HEK293 (cell line): ENCODE data around the gene ARHGEF4.

Source experiments
- CTCF ChIA-PET: fragments of 350-600 bp; formaldehyde crosslinking; extraction: SDS; loops from one replicate; lab custom pipeline; 2021; ENCODE audit warnings: antibody characterized with exemption; lab: Yijun Ruan, JAX
- POLR2A ChIA-PET: fragments of 300-600 bp; formaldehyde crosslinking; extraction: SDS; loops from one replicate; lab custom pipeline; 2020; ENCODE audit warnings: antibody characterized with exemption, inconsistent platforms; lab: Yijun Ruan, JAX
- H3K27ac ChIP-seq: fragments of 200-500 bp; sonication (Bioruptor generic); 2 replicates; pipeline ENCODE4 v1.5.1; 2014; ENCODE audit warnings: low read depth, low read length, control low read depth, inconsistent platforms; ENCODE audit errors: extremely low read depth
- H3K36me3 ChIP-seq, 2 experiments: fragments of 200-500 bp in 1 of 2; sonication (Bioruptor generic) in 1 of 2; 1 replicate in 1 of 2; 2 replicates in 1 of 2; pipeline ENCODE4 v1.5.1; 2014 to 2017; ENCODE audit warnings: inconsistent platforms in 2 of 2, low read length in 2 of 2; ENCODE audit not compliant: control insufficient read depth in 2 of 2, insufficient read depth in 1 of 2
- H3K4me1 ChIP-seq: fragments of 200-500 bp; sonication (Bioruptor generic); 2 replicates; pipeline ENCODE4 v1.5.1; 2014; ENCODE audit warnings: mild to moderate bottlenecking, low read length, inconsistent platforms; ENCODE audit not compliant: control insufficient read depth, insufficient read depth
- H3K4me3 ChIP-seq: 2 replicates; pipeline ENCODE4 v1.5.1; 2011; ENCODE audit warnings: low read depth, mild to moderate bottlenecking, control low read depth, low read length, moderate library complexity
- H3K9me3 ChIP-seq: fragments of 200-500 bp; sonication (Bioruptor generic); 2 replicates; pipeline ENCODE4 v1.5.1; 2014; ENCODE audit warnings: low read depth, low read length, inconsistent platforms; ENCODE audit not compliant: control insufficient read depth, insufficient read depth
- KLF16 ChIP-seq: fragments of 450-650 bp; formaldehyde crosslinking; IDR thresholded peaks from 2 replicates; pipeline ENCODE4 v1.5.1; 2017; ENCODE audit warnings: missing biosample characterization, missing genetic modification characterization
- ZEB2 ChIP-seq: fragments of 450-650 bp; formaldehyde crosslinking; IDR thresholded peaks from 2 replicates; pipeline ENCODE4 v1.5.1; 2016; ENCODE audit warnings: missing biosample characterization, missing genetic modification characterization
- ZFHX2 ChIP-seq: fragments of 450-650 bp; formaldehyde crosslinking; conservative IDR thresholded peaks from 2 replicates; pipeline ENCODE4 v1.5.1; 2016; ENCODE audit warnings: missing biosample characterization, missing genetic modification characterization
- ZNF146 ChIP-seq: fragments of 450-650 bp; formaldehyde crosslinking; IDR thresholded peaks from 2 replicates; pipeline ENCODE4 v1.5.1; 2016; ENCODE audit warnings: missing biosample characterization, missing genetic modification characterization
- ZNF23 ChIP-seq: fragments of 450-650 bp; formaldehyde crosslinking; IDR thresholded peaks from 2 replicates; pipeline ENCODE4 v1.5.1; 2016; ENCODE audit warnings: missing biosample characterization, missing genetic modification characterization, borderline replicate concordance
- ZNF24 ChIP-seq: fragments of 450-650 bp; formaldehyde crosslinking; IDR thresholded peaks from 2 replicates; pipeline ENCODE4 v1.5.1; 2016; ENCODE audit warnings: missing biosample characterization, missing genetic modification characterization
- ZNF311 ChIP-seq: fragments of 450-650 bp; formaldehyde crosslinking; IDR thresholded peaks from 2 replicates; pipeline ENCODE4 v1.5.1; 2017; ENCODE audit warnings: missing biosample characterization, missing genetic modification characterization, borderline replicate concordance
- ZNF621 ChIP-seq: fragments of 450-650 bp; formaldehyde crosslinking; IDR thresholded peaks from 2 replicates; pipeline ENCODE4 v1.5.1; 2017; ENCODE audit warnings: missing biosample characterization, missing genetic modification characterization
- ZNF624 ChIP-seq: fragments of 450-650 bp; formaldehyde crosslinking; IDR thresholded peaks from 2 replicates; pipeline ENCODE4 v1.5.1; 2017; ENCODE audit warnings: missing biosample characterization, missing genetic modification characterization
- ZNF76 ChIP-seq: fragments of 450-650 bp; formaldehyde crosslinking; IDR thresholded peaks from 2 replicates; pipeline ENCODE4; 2016; ENCODE audit warnings: low read depth, missing biosample characterization, missing genetic modification characterization, borderline replicate concordance
- TF ChIP-seq, protein P1 (sequence below): fragments of 450-650 bp; formaldehyde crosslinking; IDR thresholded peaks from 2 replicates; pipeline ENCODE4 v1.5.1; 2016; ENCODE audit warnings: missing biosample characterization, missing genetic modification characterization
- TF ChIP-seq, protein P2 (sequence below): fragments of 450-650 bp; formaldehyde crosslinking; IDR thresholded peaks from 2 replicates; pipeline ENCODE4 v1.5.1; 2016; ENCODE audit warnings: missing biosample characterization, missing genetic modification characterization
- TF ChIP-seq, protein P3 (sequence below): fragments of 450-650 bp; formaldehyde crosslinking; IDR thresholded peaks from 2 replicates; pipeline ENCODE4 v1.5.1; 2016; ENCODE audit warnings: missing biosample characterization, missing genetic modification characterization
- TF ChIP-seq, protein P4 (sequence below): fragments of 450-650 bp; formaldehyde crosslinking; IDR thresholded peaks from 2 replicates; pipeline ENCODE4 v1.5.1; 2016; ENCODE audit warnings: missing biosample characterization, missing genetic modification characterization
- TF ChIP-seq, protein P5 (sequence below): fragments of 450-650 bp; formaldehyde crosslinking; IDR thresholded peaks from 2 replicates; pipeline ENCODE4 v1.5.1; 2016; ENCODE audit warnings: missing biosample characterization, missing genetic modification characterization, low read depth
- TF ChIP-seq, protein P6 (sequence below): fragments of 450-650 bp; formaldehyde crosslinking; IDR thresholded peaks from 2 replicates; pipeline ENCODE4 v1.5.1; 2016; ENCODE audit warnings: missing biosample characterization, missing genetic modification characterization, low read depth
- TF ChIP-seq, protein P7 (sequence below): fragments of 450-650 bp; formaldehyde crosslinking; IDR thresholded peaks from 2 replicates; pipeline ENCODE4 v1.5.1; 2016; ENCODE audit warnings: missing biosample characterization, missing genetic modification characterization
- TF ChIP-seq, protein P8 (sequence below): fragments of 450-650 bp; formaldehyde crosslinking; IDR thresholded peaks from 2 replicates; pipeline ENCODE4 v1.5.1; 2017; ENCODE audit warnings: missing biosample characterization, mild to moderate bottlenecking, missing genetic modification characterization, moderate library complexity

ARHGEF4 gene

DNA sequence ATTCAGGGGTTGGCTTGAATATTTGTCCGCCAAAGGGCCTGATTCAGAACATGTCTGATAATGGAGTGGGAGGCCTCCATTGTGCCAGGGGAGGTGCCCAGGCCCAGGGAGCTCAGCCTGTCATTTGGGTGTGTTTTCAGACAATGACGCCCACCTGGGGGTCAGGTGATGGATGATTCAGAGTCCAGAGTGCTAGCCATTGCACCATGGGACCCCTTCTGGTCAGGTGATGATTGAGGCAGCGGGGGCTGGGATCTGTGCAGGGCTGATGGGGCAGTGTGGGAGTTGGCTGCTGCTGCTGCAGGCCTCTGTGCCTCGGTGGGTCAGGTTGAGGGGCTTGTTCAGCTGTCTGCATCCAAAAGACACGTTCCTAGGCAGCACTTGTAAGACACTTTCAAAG, 8.3 kb upstream of the ARHGEF4 start (continued):
- TF ChIP-seq, protein P1, sequence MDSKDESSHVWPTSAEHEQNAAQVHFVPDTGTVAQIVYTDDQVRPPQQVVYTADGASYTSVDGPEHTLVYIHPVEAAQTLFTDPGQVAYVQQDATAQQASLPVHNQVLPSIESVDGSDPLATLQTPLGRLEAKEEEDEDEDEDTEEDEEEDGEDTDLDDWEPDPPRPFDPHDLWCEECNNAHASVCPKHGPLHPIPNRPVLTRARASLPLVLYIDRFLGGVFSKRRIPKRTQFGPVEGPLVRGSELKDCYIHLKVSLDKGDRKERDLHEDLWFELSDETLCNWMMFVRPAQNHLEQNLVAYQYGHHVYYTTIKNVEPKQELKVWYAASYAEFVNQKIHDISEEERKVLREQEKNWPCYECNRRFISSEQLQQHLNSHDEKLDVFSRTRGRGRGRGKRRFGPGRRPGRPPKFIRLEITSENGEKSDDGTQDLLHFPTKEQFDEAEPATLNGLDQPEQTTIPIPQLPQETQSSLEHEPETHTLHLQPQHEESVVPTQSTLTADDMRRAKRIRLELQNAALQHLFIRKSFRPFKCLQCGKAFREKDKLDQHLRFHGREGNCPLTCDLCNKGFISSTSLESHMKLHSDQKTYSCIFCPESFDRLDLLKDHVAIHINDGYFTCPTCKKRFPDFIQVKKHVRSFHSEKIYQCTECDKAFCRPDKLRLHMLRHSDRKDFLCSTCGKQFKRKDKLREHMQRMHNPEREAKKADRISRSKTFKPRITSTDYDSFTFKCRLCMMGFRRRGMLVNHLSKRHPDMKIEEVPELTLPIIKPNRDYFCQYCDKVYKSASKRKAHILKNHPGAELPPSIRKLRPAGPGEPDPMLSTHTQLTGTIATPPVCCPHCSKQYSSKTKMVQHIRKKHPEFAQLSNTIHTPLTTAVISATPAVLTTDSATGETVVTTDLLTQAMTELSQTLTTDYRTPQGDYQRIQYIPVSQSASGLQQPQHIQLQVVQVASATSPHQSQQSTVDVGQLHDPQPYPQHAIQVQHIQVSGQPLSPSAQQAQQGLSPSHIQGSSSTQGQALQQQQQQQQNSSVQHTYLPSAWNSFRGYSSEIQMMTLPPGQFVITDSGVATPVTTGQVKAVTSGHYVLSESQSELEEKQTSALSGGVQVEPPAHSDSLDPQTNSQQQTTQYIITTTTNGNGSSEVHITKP (tag by site-specific recombination), result no peak
- TF ChIP-seq, protein P2, sequence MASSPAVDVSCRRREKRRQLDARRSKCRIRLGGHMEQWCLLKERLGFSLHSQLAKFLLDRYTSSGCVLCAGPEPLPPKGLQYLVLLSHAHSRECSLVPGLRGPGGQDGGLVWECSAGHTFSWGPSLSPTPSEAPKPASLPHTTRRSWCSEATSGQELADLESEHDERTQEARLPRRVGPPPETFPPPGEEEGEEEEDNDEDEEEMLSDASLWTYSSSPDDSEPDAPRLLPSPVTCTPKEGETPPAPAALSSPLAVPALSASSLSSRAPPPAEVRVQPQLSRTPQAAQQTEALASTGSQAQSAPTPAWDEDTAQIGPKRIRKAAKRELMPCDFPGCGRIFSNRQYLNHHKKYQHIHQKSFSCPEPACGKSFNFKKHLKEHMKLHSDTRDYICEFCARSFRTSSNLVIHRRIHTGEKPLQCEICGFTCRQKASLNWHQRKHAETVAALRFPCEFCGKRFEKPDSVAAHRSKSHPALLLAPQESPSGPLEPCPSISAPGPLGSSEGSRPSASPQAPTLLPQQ (tag by site-specific recombination), result no peak
- TF ChIP-seq ZNF311, result no peak

DNA sequence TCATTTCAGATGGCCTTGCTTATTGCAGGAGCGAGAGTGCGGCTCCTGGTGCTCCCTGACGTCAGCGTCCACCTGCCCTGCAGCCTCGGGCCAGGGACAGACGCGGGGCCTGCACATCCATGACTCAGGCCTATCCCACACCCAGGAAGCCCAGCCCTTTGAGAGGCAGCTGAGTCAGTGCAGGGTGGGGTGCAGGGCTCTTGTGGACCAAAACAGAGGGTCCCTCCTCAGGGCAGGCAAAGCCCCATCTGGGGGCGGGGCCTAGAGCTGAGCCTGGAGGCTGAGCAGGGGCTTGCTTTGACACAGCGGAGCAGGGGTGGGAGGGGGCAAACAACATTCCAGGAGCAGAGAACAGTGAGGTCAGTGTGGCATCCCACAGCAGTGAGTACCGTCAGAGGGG, 7.7 kb upstream of the ARHGEF4 start:
- ChIA-PET CTCF (no interaction called here), POLR2A (no interaction called here)
- Histone ChIP-seq H3K4me3 (no peak overlapping the region), H3K36me3 (no peaks in the 10 kb centered on the region), H3K27ac (no peak overlapping the region), H3K9me3 (no peaks in the 10 kb centered on the region), H3K4me1 (no peaks in the 10 kb centered on the region)
- TF ChIP-seq, protein P3, sequence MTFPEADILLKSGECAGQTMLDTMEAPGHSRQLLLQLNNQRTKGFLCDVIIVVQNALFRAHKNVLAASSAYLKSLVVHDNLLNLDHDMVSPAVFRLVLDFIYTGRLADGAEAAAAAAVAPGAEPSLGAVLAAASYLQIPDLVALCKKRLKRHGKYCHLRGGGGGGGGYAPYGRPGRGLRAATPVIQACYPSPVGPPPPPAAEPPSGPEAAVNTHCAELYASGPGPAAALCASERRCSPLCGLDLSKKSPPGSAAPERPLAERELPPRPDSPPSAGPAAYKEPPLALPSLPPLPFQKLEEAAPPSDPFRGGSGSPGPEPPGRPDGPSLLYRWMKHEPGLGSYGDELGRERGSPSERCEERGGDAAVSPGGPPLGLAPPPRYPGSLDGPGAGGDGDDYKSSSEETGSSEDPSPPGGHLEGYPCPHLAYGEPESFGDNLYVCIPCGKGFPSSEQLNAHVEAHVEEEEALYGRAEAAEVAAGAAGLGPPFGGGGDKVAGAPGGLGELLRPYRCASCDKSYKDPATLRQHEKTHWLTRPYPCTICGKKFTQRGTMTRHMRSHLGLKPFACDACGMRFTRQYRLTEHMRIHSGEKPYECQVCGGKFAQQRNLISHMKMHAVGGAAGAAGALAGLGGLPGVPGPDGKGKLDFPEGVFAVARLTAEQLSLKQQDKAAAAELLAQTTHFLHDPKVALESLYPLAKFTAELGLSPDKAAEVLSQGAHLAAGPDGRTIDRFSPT (tag by site-specific recombination), result no peak
- TF ChIP-seq ZEB2 (tag by site-specific recombination) (no peak), ZNF76 (tag by site-specific recombination) (no peak), ZNF23 (tag by site-specific recombination) (no peak), ZNF24 (tag by site-specific recombination) (no peak), ZFHX2 (tag by site-specific recombination) (no peak), ZNF146 (tag by site-specific recombination) (no peak), KLF16 (tag by site-specific recombination) (no peak), ZNF624 (tag by site-specific recombination) (no peak), ZNF621 (tag by site-specific recombination) (no peak)
- TF ChIP-seq, protein P4, sequence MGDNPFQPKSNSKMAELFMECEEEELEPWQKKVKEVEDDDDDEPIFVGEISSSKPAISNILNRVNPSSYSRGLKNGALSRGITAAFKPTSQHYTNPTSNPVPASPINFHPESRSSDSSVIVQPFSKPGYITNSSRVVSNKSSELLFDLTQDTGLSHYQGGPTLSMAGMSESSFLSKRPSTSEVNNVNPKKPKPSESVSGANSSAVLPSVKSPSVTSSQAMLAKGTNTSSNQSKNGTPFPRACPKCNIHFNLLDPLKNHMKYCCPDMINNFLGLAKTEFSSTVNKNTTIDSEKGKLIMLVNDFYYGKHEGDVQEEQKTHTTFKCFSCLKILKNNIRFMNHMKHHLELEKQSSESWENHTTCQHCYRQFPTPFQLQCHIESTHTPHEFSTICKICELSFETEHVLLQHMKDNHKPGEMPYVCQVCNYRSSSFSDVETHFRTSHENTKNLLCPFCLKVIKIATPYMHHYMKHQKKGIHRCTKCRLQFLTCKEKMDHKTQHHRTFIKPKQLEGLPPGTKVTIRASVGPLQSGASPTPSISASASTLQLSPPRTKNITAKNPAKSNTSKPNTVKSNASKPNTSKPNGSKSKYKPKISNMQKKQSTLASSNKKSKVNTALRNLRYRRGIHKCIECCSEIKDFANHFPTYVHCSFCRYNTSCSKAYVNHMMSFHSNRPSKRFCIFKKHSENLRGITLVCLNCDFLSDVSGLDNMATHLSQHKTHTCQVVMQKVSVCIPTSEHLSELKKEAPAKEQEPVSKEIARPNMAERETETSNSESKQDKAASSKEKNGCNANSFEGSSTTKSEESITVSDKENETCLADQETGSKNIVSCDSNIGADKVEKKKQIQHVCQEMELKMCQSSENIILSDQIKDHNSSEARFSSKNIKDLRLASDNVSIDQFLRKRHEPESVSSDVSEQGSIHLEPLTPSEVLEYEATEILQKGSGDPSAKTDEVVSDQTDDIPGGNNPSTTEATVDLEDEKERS (tag by site-specific recombination), result no peak
- TF ChIP-seq, protein P5, sequence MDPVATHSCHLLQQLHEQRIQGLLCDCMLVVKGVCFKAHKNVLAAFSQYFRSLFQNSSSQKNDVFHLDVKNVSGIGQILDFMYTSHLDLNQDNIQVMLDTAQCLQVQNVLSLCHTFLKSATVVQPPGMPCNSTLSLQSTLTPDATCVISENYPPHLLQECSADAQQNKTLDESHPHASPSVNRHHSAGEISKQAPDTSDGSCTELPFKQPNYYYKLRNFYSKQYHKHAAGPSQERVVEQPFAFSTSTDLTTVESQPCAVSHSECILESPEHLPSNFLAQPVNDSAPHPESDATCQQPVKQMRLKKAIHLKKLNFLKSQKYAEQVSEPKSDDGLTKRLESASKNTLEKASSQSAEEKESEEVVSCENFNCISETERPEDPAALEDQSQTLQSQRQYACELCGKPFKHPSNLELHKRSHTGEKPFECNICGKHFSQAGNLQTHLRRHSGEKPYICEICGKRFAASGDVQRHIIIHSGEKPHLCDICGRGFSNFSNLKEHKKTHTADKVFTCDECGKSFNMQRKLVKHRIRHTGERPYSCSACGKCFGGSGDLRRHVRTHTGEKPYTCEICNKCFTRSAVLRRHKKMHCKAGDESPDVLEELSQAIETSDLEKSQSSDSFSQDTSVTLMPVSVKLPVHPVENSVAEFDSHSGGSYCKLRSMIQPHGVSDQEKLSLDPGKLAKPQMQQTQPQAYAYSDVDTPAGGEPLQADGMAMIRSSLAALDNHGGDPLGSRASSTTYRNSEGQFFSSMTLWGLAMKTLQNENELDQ, result no peak
- TF ChIP-seq, protein P6, sequence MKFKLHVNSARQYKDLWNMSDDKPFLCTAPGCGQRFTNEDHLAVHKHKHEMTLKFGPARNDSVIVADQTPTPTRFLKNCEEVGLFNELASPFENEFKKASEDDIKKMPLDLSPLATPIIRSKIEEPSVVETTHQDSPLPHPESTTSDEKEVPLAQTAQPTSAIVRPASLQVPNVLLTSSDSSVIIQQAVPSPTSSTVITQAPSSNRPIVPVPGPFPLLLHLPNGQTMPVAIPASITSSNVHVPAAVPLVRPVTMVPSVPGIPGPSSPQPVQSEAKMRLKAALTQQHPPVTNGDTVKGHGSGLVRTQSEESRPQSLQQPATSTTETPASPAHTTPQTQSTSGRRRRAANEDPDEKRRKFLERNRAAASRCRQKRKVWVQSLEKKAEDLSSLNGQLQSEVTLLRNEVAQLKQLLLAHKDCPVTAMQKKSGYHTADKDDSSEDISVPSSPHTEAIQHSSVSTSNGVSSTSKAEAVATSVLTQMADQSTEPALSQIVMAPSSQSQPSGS (tag by site-specific recombination), result no peak
- TF ChIP-seq, protein P7, sequence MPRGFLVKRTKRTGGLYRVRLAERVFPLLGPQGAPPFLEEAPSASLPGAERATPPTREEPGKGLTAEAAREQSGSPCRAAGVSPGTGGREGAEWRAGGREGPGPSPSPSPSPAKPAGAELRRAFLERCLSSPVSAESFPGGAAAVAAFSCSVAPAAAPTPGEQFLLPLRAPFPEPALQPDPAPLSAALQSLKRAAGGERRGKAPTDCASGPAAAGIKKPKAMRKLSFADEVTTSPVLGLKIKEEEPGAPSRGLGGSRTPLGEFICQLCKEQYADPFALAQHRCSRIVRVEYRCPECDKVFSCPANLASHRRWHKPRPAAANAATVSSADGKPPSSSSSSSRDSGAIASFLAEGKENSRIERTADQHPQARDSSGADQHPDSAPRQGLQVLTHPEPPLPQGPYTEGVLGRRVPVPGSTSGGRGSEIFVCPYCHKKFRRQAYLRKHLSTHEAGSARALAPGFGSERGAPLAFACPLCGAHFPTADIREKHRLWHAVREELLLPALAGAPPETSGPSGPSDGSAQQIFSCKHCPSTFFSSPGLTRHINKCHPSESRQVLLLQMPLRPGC (tag by site-specific recombination), result no peak
- TF ChIP-seq, protein P8, sequence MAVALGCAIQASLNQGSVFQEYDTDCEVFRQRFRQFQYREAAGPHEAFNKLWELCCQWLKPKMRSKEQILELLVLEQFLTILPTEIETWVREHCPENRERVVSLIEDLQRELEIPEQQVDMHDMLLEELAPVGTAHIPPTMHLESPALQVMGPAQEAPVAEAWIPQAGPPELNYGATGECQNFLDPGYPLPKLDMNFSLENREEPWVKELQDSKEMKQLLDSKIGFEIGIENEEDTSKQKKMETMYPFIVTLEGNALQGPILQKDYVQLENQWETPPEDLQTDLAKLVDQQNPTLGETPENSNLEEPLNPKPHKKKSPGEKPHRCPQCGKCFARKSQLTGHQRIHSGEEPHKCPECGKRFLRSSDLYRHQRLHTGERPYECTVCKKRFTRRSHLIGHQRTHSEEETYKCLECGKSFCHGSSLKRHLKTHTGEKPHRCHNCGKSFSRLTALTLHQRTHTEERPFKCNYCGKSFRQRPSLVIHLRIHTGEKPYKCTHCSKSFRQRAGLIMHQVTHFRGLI (tag by site-specific recombination), result no peak
